Upper lobe of right lung (tissue), 1 donor: ENCODE results near the gene MEIS1. TPM values are rescaled to one million over a fixed set of nuclear protein-coding genes. Genes with fewer than 3 reads are reported as not detected.

Experiments
- ATAC-seq: fragments of 200-7000 bp; cut with Tn5 transposase; one replicate; pipeline ENCODE4 v1.9.1; 2020; ENCODE audit warnings: mild to moderate bottlenecking, moderate library complexity
- DNase-seq: peaks from one replicate; pipeline ENCODE4 v3.0.0-alpha.2; 2020
- H3K27ac ChIP-seq: fragments of 200-600 bp; one replicate; pipeline ENCODE4 v1.8.0; 2022
- H3K27me3 ChIP-seq: fragments of 200-600 bp; one replicate; pipeline ENCODE4 v1.8.0; 2022; ENCODE audit warnings: mild to moderate bottlenecking
- H3K36me3 ChIP-seq: fragments of 200-600 bp; one replicate; pipeline ENCODE4 v1.8.0; 2022
- H3K4me1 ChIP-seq: fragments of 200-600 bp; one replicate; pipeline ENCODE4 v1.8.0; 2022
- H3K4me3 ChIP-seq: fragments of 200-600 bp; one replicate; pipeline ENCODE4 v1.8.0; 2022; ENCODE audit warnings: mild to moderate bottlenecking
- H3K9me3 ChIP-seq: fragments of 200-600 bp; one replicate; pipeline ENCODE4 v1.8.0; 2022
- CTCF ChIP-seq: fragments of 200-600 bp; IDR thresholded peaks from one replicate; pipeline ENCODE4 v1.8.0; 2022; ENCODE audit warnings: antibody characterized with exemption
- intact Hi-C: fragments of 100-400 bp; cut with DNase I; formaldehyde crosslinking; loops from one replicate; pipeline ENCODE4 v1.11.0; 2022
- total RNA-seq: library from RNA; stranded (reverse); fragmentation: NEBNext Ultra II Directional; extraction: Animal tissue kit (Norgen Biotek cat#: 25700); gene quantifications from one replicate; pipeline ENCODE4 v1.2.1, GENCODE V29; 2021
- donor health status: DM: no; HTN: yes; CAD: no; lungs with severe emphysema.

MEIS1 gene
- total RNA-seq, 1 donor from 2014 or later: 48.0 TPM

- H3K9me3 ChIP-seq: no peaks in the 10 kb centered on the region
- intact Hi-C loops: no loop called here
- no peaks in the 10 kb centered on the region for H3K36me3 ChIP-seq
- no peak for DNase-seq
- no peak overlapping the region for H3K27ac ChIP-seq
- H3K4me3 ChIP-seq: no peak overlapping the region
- TF ChIP-seq CTCF: no peak
- ATAC-seq: no peak
- peaks cover 6% of the 10 kb centered on the region for H3K4me1 ChIP-seq
- no peaks in the 10 kb centered on the region for H3K27me3 ChIP-seq
These were observed 91.3 kb downstream of the MEIS1 start for GRCh38 chr2:66526180-66526579.

GRCh38 chr2:66528974-66529724 lies 94.2 kb downstream of the MEIS1 start:
- TF ChIP-seq CTCF: no peak
- H3K27me3 ChIP-seq: no peaks in the 10 kb centered on the region
- no peak overlapping the region for H3K27ac ChIP-seq
- intact Hi-C loops: no loop called here
- ATAC-seq (no peak), DNase-seq (no peak)
- H3K4me3 ChIP-seq: no peak overlapping the region
- no peaks in the 10 kb centered on the region for H3K36me3 ChIP-seq
- H3K4me1 ChIP-seq: peaks cover 6% of the 10 kb centered on the region
- H3K9me3 ChIP-seq: no peaks in the 10 kb centered on the region

- TF ChIP-seq CTCF: no peak
- intact Hi-C loops: no loop called here
- H3K4me1 ChIP-seq: peaks cover 6% of the 10 kb centered on the region
- no peaks in the 10 kb centered on the region for H3K27me3 ChIP-seq
- DNase-seq (no peak), ATAC-seq (no peak)
- no peaks in the 10 kb centered on the region for H3K36me3 ChIP-seq
- no peak overlapping the region for H3K27ac ChIP-seq
- H3K9me3 ChIP-seq: no peaks in the 10 kb centered on the region
- no peak overlapping the region for H3K4me3 ChIP-seq
These were observed 95.7 kb downstream of the MEIS1 start for GRCh38 chr2:66530651-66531050.

GRCh38 chr2:66531155-66531554 lies 96.2 kb downstream of the MEIS1 start:
- peaks cover 6% of the 10 kb centered on the region for H3K4me1 ChIP-seq
- no peaks in the 10 kb centered on the region for H3K9me3 ChIP-seq
- ATAC-seq (no peak), DNase-seq (no peak)
- no peak overlapping the region for H3K4me3 ChIP-seq
- intact Hi-C loops: no loop called here
- H3K36me3 ChIP-seq: no peaks in the 10 kb centered on the region
- H3K27ac ChIP-seq: no peak overlapping the region
- no peaks in the 10 kb centered on the region for H3K27me3 ChIP-seq
- TF ChIP-seq CTCF: no peak

- TF ChIP-seq CTCF: no peak
- Histone ChIP-seq H3K27ac (no peak overlapping the region), H3K36me3 (no peaks in the 10 kb centered on the region), H3K4me3 (no peak overlapping the region), H3K27me3 (no peaks in the 10 kb centered on the region), H3K4me1 (peaks cover 6% of the 10 kb centered on the region), H3K9me3 (no peaks in the 10 kb centered on the region)
- no peak for DNase-seq
- intact Hi-C loops: no loop called here
- no peak for ATAC-seq
These were observed 96.6 kb downstream of the MEIS1 start for GRCh38 chr2:66531567-66531966.
